ENCODE measurements around the gene CCR7. TPM values are rescaled to one million over a fixed set of nuclear protein-coding genes. Genes with fewer than 3 reads are reported as not detected.

CCR7 gene
- polyA plus RNA-seq, 2 of the 4 experiments (the other 2 are of a cell fraction), result 0.84 to 1.4 TPM

- Histone ChIP-seq H3K27ac (no peak overlapping the region), H3K4me3 (no peak overlapping the region), H3K4me2 (no peak overlapping the region), H3K4me1 (no peaks in the 10 kb centered on the region), H3K9me3 (peaks cover 15% of the 10 kb centered on the region; the same call in 2 of the 3 replicates)
- ATAC-seq (no peak), FAIRE-seq (no peak), DNase-seq (ENCODE audit: low read depth in 1 of 2, low spot score in 1 of 2) (no peak)
- ChIA-PET CTCF (interaction anchor here (1.7 kb wide), 1 partner anchor 8 kb away, joined by 5 read pairs; no protein-coding TSS in a partner anchor), POLR2A (no interaction called here)
- TF ChIP-seq JUN (IDR thresholded peaks at IDR 0.05), result no peak
- no peak for TF ChIP-seq PHF8 (IDR thresholded peaks at IDR 0.05; ENCODE audit: borderline replicate concordance, low read depth)
- TF ChIP-seq KDM5A (IDR thresholded peaks at IDR 0.05), result no peak
- TF ChIP-seq ZC3H11A (IDR thresholded peaks at IDR 0.05), result no peak
- TF ChIP-seq ZFP36 (IDR thresholded peaks at IDR 0.05; ENCODE audit: borderline replicate concordance, partially characterized antibody), result no peak
- no peak for TF ChIP-seq RAD21 (conservative IDR thresholded peaks at IDR 0.05 in 1 of 2, IDR thresholded peaks at IDR 0.05 in 1 of 2)
- TF ChIP-seq EHMT2 (IDR thresholded peaks at IDR 0.05; ENCODE audit: low read depth), result no peak
- no peak for TF ChIP-seq TP53 (CRISPR knock-in tag; IDR thresholded peaks at IDR 0.05)
- no peak for TF ChIP-seq ZSCAN20 (CRISPR knock-in tag; IDR thresholded peaks at IDR 0.05)
- no peak for TF ChIP-seq JUNB (IDR thresholded peaks at IDR 0.05)
- TF ChIP-seq CBX8 (IDR thresholded peaks at IDR 0.05), result no peak
- no peak for TF ChIP-seq CEBPB (IDR thresholded peaks at IDR 0.05)
- TF ChIP-seq NFE2L2 (conservative IDR thresholded peaks at IDR 0.05; ENCODE audit: low read length), result no peak
Observed at GRCh38 chr17:40580140-40580539, 14.9 kb upstream of the CCR7 start.

- FAIRE-seq (no peak), DNase-seq (ENCODE audit: low read depth in 1 of 2, low spot score in 1 of 2) (no peak), ATAC-seq (no peak)
- no peak overlapping the region for H3K27ac ChIP-seq
- peaks cover 15% of the 10 kb centered on the region; the same call in 2 of the 3 replicates for H3K9me3 ChIP-seq
- POLR2A ChIA-PET, result no interaction called here
- H3K4me1 ChIP-seq, result no peaks in the 10 kb centered on the region
- H3K4me2 ChIP-seq, result no peak overlapping the region
- no peak for TF ChIP-seq MAZ (IDR thresholded peaks at IDR 0.05; ENCODE audit: borderline replicate concordance, low read depth, low read length)
- TF ChIP-seq CBX8 (IDR thresholded peaks at IDR 0.05), result no peak
- TF ChIP-seq FOSL2 (IDR thresholded peaks at IDR 0.05), result no peak
- TF ChIP-seq FOSL2 (CRISPR knock-in tag; IDR thresholded peaks at IDR 0.05), result no peak
- TF ChIP-seq RFX5 (IDR thresholded peaks at IDR 0.05), result no peak
- no peak for TF ChIP-seq TP53 (CRISPR knock-in tag; IDR thresholded peaks at IDR 0.05)
- no peak for TF ChIP-seq CTCF (IDR thresholded peaks at IDR 0.05)
- TF ChIP-seq MAX (IDR thresholded peaks at IDR 0.05), result no peak
- no peak for TF ChIP-seq JUN (IDR thresholded peaks at IDR 0.05)
- no peak for TF ChIP-seq ELK1 (IDR thresholded peaks at IDR 0.05; ENCODE audit: low read depth, low read length)
- TF ChIP-seq MYC (IDR thresholded peaks at IDR 0.05; ENCODE audit: borderline replicate concordance, low read length), result no peak
- TF ChIP-seq PBX3 (IDR thresholded peaks at IDR 0.05), result no peak
- TF ChIP-seq KDM5A (IDR thresholded peaks at IDR 0.05), result no peak
- TF ChIP-seq POLR2A (IDR thresholded peaks at IDR 0.05; ENCODE audit: low read length), result no peak
- no peak for TF ChIP-seq NPAS2 (CRISPR knock-in tag; IDR thresholded peaks at IDR 0.05; ENCODE audit: borderline replicate concordance)
- TF ChIP-seq EHMT2 (IDR thresholded peaks at IDR 0.05; ENCODE audit: low read depth), result no peak
- TF ChIP-seq ZNF302 (CRISPR knock-in tag; IDR thresholded peaks at IDR 0.05), result no peak
- TF ChIP-seq RCOR1 (IDR thresholded peaks at IDR 0.05; ENCODE audit: low read depth, low read length), result no peak
- TF ChIP-seq HOXB5 (CRISPR knock-in tag; IDR thresholded peaks at IDR 0.05), result no peak
- TF ChIP-seq CHD2 (IDR thresholded peaks at IDR 0.05; ENCODE audit: low read length, partially characterized antibody), result no peak
- no peak for TF ChIP-seq JUNB (IDR thresholded peaks at IDR 0.05)
- H3K4me3 ChIP-seq, result no peak overlapping the region
- CTCF ChIA-PET, result interaction anchor here (4.7 kb wide), 1 partner anchor 18 kb away, joined by 17 read pairs; no protein-coding TSS in a partner anchor
- WGBS (ENCODE audit: missing lambda C conversion rate), result 61% methylated on average over 3 of the region's 3 CpGs
Observed at GRCh38 chr17:40579471-40579870, 14.2 kb upstream of the CCR7 start.
